Nephron (organoid): ENCODE results near the gene KLHL26.

Experiments used
- H3K27ac Mint-ChIP-seq, 3 experiments: 2 replicates each; pipeline ENCODE4 v1.8.0; 2020; ENCODE audit warnings: mixed read lengths in 3 of 3, mild to moderate bottlenecking in 2 of 3, moderate library complexity in 1 of 3
- H3K27me3 Mint-ChIP-seq: 2 replicates; pipeline ENCODE4 v1.8.0; 2021; ENCODE audit warnings: low read depth, mild to moderate bottlenecking, moderate library complexity, mixed read lengths
- H3K36me3 Mint-ChIP-seq: 2 replicates; pipeline ENCODE4 v1.8.0; 2020; ENCODE audit warnings: low read depth, mixed read lengths
- H3K4me1 Mint-ChIP-seq: 2 replicates; pipeline ENCODE4 v1.8.0; 2020; ENCODE audit warnings: mixed read lengths
- H3K4me3 Mint-ChIP-seq, 3 experiments: 2 replicates each; pipeline ENCODE4 v1.8.0; 2020; ENCODE audit warnings: mild to moderate bottlenecking in 3 of 3, mixed read lengths in 3 of 3, moderate library complexity in 2 of 3
- H3K9me3 Mint-ChIP-seq: 2 replicates; pipeline ENCODE4 v1.8.0; 2020; ENCODE audit warnings: mixed read lengths
- CTCF ChIP-seq, 3 experiments: fragments of 200-600 bp; sonication (generic); IDR thresholded peaks; one replicate each; pipeline ENCODE4 v1.5.0; 2021; ENCODE audit warnings: antibody characterized with exemption in 3 of 3; ENCODE audit not compliant: unreplicated experiment in 3 of 3

Gene KLHL26

DNA sequence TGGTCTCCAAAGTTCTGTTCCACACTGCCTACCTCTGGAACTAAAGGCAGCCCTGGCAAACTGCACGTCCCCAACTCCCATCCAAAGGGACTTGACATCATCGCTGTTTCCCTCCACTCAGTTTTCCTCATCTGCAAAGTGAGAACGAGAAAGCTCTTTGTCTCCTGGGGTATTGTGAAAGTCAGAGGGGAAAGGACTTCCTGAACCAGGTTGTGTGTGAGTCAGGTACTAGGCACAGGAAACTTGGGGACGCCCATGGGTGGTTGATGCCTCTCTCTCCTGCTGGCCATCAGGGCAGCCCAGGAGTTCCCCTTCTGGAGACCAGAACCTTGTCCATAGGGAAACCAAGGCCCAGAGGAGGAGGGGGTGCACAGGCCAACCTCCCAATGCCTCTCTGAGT lies 35.0 kb upstream of the KLHL26 start:
- no peak for TF ChIP-seq CTCF (IDR thresholded peaks at IDR 0.05; ENCODE audit: unreplicated experiment in 3 of 3)
- Mint-ChIP-seq H3K4me1 (peaks cover 12% of the 10 kb centered on the region), H3K36me3 (no peaks in the 10 kb centered on the region), H3K4me3 (no peak overlapping the region), H3K27me3 (peaks cover 73% of the 10 kb centered on the region), H3K27ac (no peak overlapping the region), H3K9me3 (no peaks in the 10 kb centered on the region)

- peak overlapping the region; percentile 8 to 55 (median 43) for H3K4me3 Mint-ChIP-seq
- H3K4me1 Mint-ChIP-seq = peaks cover 14% of the 10 kb centered on the region
- H3K36me3 Mint-ChIP-seq = no peaks in the 10 kb centered on the region
- no peak overlapping the region for H3K27ac Mint-ChIP-seq
- peaks cover 84% of the 10 kb centered on the region for H3K27me3 Mint-ChIP-seq
- TF ChIP-seq CTCF (IDR thresholded peaks at IDR 0.05; ENCODE audit: unreplicated experiment in 3 of 3) = peak in 2 of 3 experiments; percentile 28 to 36
- H3K9me3 Mint-ChIP-seq = no peaks in the 10 kb centered on the region
Measured at GRCh38 chr19:18603255-18603957, 33.4 kb upstream of the KLHL26 start.

DNA sequence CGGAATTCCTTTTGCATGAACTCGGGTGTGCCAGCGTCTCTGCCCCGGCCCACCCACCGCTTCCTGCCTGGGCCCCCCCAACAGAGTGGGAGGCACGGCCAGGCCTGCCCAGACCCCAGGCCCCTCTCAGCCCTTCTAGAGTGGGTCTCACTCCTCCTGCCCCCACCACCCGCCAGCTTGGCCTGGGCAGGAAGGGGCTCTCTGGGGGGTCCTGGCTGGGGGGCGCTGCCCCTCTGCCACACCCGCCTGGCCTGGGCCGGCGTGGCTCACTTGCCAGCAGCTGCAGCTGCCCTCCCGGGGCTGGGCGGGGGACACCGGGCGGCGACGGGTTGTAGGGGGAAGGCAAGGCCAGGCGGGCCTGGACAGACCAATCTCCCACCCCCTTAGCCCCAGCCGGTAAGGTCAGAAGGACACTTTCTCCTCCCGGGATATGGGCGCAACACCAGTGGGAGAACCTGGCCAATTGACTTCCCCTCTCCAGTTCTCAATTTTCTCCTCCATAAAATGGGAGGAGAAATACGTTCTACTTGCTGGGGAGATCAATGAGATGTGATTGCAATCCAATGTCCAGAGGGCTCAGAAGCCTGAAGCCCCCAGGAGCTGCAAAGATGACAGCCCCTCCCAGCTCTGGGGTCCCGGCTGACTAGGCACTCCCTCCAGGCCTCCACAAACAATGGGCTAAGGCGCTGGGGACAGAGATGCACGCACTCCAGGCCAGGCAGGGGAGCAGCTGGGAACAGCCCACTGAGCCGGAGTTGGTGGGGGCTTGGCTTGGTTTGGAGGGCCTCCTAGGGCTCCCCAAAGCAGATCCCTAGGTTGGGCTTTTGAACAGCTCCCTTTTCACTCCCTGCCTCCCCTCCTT lies 32.6 kb upstream of the KLHL26 start:
- Mint-ChIP-seq H3K9me3 (no peaks in the 10 kb centered on the region), H3K4me3 (peak overlapping the region in 2 of 3 experiments; percentile 28 to 69), H3K27me3 (peaks cover 85% of the 10 kb centered on the region), H3K4me1 (peaks cover 20% of the 10 kb centered on the region), H3K36me3 (no peaks in the 10 kb centered on the region), H3K27ac (no peak overlapping the region)
- TF ChIP-seq CTCF (IDR thresholded peaks at IDR 0.05; ENCODE audit: unreplicated experiment in 3 of 3) = no peak

DNA sequence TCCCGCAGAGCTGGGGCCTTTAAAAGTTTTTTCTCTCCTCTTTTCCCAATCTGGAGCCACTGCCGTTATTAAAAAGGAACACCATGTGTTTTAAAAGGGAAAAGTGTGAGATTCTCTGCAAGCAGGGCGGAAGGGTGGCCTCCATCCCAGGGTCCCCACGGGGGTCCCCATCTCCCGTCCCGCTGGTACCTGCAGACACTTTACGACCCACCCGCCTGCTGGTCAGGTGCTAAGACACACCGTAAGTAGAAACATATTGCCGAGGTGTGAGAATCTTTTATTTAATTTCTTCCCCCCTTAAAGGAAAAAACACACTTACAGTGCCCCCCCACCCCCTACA lies 32.0 kb upstream of the KLHL26 start:
- Mint-ChIP-seq H3K4me1 (peaks cover 20% of the 10 kb centered on the region), H3K4me3 (peak overlapping the region in 2 of 3 experiments; percentile 28 to 69), H3K27ac (no peak overlapping the region), H3K27me3 (peaks cover 85% of the 10 kb centered on the region), H3K9me3 (no peaks in the 10 kb centered on the region), H3K36me3 (no peaks in the 10 kb centered on the region)
- TF ChIP-seq CTCF (IDR thresholded peaks at IDR 0.05; ENCODE audit: unreplicated experiment in 3 of 3) = no peak

- TF ChIP-seq CTCF (IDR thresholded peaks at IDR 0.05; ENCODE audit: unreplicated experiment in 3 of 3) = no peak
Measured at GRCh38 chr19:18605196-18605545, 31.7 kb upstream of the KLHL26 start.

More at GRCh38 chr19:18605196-18605545, 31.7 kb upstream of the KLHL26 start:
- peak overlapping the region in 1 of 3 experiments; percentile 52 for H3K27ac Mint-ChIP-seq
- H3K4me1 Mint-ChIP-seq = peaks cover 20% of the 10 kb centered on the region
- no peaks in the 10 kb centered on the region for H3K36me3 Mint-ChIP-seq
- H3K9me3 Mint-ChIP-seq = no peaks in the 10 kb centered on the region
- H3K27me3 Mint-ChIP-seq = peaks cover 85% of the 10 kb centered on the region
- peak overlapping the region; percentile 69 to 77 (median 75) for H3K4me3 Mint-ChIP-seq
